GM23248 (cell line): Measurements from ENCODE around the gene TAOK1.

Experiments
- EZH2 ChIP-seq: fragments of 200-600 bp; sonication (generic); IDR thresholded peaks from 2 replicates; pipeline ENCODE4 v1.6.1; 2018; ENCODE audit warnings: antibody characterized with exemption, mild to moderate bottlenecking; ENCODE audit not compliant: insufficient read depth, poor library complexity, severe bottlenecking
- EZH2phosphoT487 ChIP-seq: fragments of 200-600 bp; sonication (generic); IDR thresholded peaks from 2 replicates; pipeline ENCODE4 v1.6.1; 2018; ENCODE audit warnings: antibody characterized with exemption, moderate library complexity, mild to moderate bottlenecking, low read depth; ENCODE audit not compliant: insufficient read depth

GRCh38 chr17:29549177-29549923 lies 159.2 kb downstream of the TAOK1 start:
- TF ChIP-seq EZH2 (no peak), EZH2phosphoT487 (no peak)
